GM19099 (cell line): Measurements from ENCODE around the gene EIF4G1.

Experiments
- POLR2A ChIP-seq: IDR thresholded peaks from 3 replicates; pipeline ENCODE4 v1.6.1; 2011; ENCODE audit warnings: low read depth; ENCODE audit not compliant: insufficient read length; ENCODE audit errors: extremely low read depth

EIF4G1 gene

GRCh38 chr3:184314363-184314699 is at the start of gene EIF4G1:
EIF4G1 (plus strand) TSS chr3:184314606; CDS start chr3:184315797, 1,191 bp downstream.
- TF ChIP-seq POLR2A = peak; percentile 82

GRCh38 chr3:184272269-184272668 is 42.1 kb upstream of the EIF4G1 start:
- no peak for TF ChIP-seq POLR2A

- no peak for TF ChIP-seq POLR2A
Observed at GRCh38 chr3:184275381-184275701, 39.1 kb upstream of the EIF4G1 start.

- TF ChIP-seq POLR2A = no peak
Observed at GRCh38 chr3:184275961-184276910, 38.2 kb upstream of the EIF4G1 start, which contains the start of gene ECE2. ECE2 (plus strand) TSS chr3:184276022; CDS start chr3:184276154, 132 bp downstream.

GRCh38 chr3:184277366-184277765 is 37.0 kb upstream of the EIF4G1 start:
- no peak for TF ChIP-seq POLR2A

- no peak for TF ChIP-seq POLR2A
Observed at GRCh38 chr3:184282941-184283340, 31.5 kb upstream of the EIF4G1 start.

GRCh38 chr3:184283681-184284080 is 30.7 kb upstream of the EIF4G1 start:
- TF ChIP-seq POLR2A = no peak

- no peak for TF ChIP-seq POLR2A
Observed at GRCh38 chr3:184284696-184285095, 29.7 kb upstream of the EIF4G1 start.

- TF ChIP-seq POLR2A = no peak
Observed at GRCh38 chr3:184289426-184289938, 24.9 kb upstream of the EIF4G1 start.

GRCh38 chr3:184290331-184290730 is 24.1 kb upstream of the EIF4G1 start:
- no peak for TF ChIP-seq POLR2A

- TF ChIP-seq POLR2A = no peak
Observed at GRCh38 chr3:184291044-184291737, 23.2 kb upstream of the EIF4G1 start.

- TF ChIP-seq POLR2A = no peak
Observed at GRCh38 chr3:184291738-184292445, 22.5 kb upstream of the EIF4G1 start.

GRCh38 chr3:184295771-184296170 is 18.6 kb upstream of the EIF4G1 start:
- no peak for TF ChIP-seq POLR2A

- TF ChIP-seq POLR2A = no peak
Observed at GRCh38 chr3:184296616-184297015, 17.8 kb upstream of the EIF4G1 start.
